HG03469 (cell line): ENCODE measurements around the gene USP54.
"Not testable (repeated sequence)": the region's sequence is repeated elsewhere in the genome, so short reads cannot be mapped to it uniquely, and the experiment has no call there.

Experiments used
- ATAC-seq: cut with Tn5 transposase; IDR thresholded peaks from one replicate; pipeline ENCODE4 v1.9.1; 2021; ENCODE audit warnings: mild to moderate bottlenecking, moderate library complexity, moderate number of reproducible peaks; ENCODE audit not compliant: unreplicated experiment

The USP54 gene

DNA sequence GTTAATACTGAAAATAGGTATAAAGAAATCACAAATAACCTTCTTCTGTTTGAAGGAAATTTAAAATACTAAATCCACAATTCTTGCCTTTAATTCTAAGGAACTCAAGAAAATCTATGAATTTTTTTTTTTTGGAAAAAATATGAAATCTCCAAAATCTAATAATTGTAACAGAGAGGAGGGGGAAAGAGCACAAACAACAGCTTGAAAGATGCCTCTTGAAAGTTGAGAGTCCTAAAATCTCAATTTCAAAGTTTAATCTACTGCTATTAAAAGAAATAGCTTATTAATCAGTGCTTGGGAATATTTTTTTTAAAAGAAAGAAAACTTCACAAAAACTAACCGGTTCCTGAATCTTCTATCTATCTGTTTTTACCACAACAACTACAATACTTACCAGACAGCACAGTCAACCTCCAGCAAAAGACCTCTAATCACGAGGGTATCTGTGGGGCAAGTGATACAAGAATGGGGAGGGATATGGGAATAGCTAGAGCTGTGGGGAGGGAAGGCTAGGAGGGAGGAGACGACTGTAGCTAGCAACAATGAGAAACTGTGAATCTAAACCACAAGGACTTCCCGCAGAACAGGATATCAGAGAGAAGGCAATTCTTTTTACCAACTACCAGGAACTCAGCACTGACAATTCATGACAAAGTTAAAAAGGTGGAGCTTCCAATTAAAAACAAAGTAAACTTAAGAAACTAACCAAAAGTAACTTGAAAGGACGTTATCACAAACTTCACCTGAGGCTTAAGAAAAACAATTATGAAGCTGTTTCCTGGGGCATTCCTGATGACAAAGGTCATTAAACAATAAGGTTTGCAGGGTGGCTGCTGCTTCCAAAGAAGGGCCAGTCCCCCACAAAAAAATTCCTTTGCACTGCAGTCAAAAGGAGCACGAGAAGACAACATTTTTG lies at the start of gene USP54:
USP54 (minus strand) TSS at position 462 of the 919 bp plus-strand sequence. CDS start 15,684 bp downstream, outside the sequence.
- no peak for ATAC-seq

DNA sequence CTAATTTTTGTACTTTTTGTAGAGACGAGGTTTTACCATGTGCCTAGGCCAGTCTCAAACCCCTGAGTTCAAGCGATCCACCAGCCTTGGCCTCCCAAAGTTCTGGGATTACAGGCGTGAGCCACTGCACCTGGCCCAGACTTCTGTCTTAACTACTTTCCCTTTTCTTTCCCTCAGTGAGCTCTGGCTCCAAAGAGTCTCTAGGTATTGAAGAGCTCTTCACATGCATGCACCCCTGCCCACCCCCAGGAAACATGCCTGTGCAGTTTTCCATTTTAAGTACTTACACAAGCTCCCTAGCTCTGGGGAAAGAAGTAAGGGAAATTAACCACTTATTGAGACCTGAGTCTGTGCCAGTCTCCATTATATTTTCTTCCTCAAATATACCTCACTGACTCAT lies 48.1 kb upstream of the USP54 start:
- no peak for ATAC-seq

DNA sequence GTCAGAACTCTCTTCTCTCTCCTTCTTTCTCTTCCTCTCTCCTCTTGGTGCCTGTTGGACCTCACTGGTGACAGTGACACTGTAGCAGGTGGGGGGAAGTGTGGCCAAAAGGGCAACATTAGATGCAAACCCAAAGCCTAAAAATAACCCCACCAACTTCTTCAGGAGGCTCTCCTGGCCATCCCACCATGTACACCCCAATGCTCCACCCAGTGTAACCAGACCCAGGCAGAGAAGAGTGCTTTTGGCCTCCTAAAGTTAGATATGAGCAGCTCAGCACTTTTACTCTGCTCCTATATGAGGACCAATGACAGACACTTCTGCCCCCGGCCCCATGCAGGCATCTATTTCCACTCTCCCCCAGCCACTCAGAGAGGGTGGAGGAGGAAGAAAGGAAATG lies 44.6 kb upstream of the USP54 start:
- no peak for ATAC-seq

DNA sequence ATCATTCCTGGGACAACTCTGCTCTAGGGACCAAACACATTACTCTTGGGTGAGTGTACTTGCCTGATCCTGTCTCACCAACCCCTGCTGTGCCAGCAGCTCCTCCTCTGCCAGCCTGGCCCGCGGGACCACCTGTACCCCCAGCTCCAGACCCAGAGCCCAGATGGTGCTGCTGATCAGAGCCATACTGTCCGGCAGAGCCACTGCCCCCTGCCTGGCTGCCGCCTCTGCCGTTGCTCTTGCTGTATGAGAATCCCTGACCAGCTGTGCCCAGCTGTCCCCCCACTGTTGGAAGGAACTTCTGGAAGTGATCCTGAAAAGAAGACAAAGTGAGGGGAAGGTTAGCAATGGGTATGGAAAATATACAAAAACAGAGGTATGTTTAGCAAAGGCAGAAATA lies 43.3 kb upstream of the USP54 start:
- ATAC-seq: no peak

DNA sequence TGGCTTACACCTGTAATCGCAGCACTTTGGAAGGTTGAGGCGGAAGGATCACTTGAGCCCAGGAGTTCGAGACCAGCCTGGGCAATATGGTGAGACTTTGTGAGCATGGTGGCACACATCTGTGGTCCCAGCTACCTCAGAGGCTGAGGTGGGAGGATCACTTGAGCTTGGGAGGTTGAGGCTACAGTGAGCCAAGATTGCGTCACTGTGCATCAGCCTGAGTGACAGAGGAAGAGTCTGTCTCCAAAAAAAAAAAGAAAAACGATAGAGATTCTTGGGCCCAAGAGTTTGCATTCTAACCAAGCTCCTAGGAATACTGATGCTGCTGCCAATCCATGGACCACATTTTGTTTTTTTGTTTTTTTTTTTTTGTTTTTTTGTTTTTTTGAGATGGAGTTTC lies 38.0 kb upstream of the USP54 start:
- ATAC-seq: no peak

DNA sequence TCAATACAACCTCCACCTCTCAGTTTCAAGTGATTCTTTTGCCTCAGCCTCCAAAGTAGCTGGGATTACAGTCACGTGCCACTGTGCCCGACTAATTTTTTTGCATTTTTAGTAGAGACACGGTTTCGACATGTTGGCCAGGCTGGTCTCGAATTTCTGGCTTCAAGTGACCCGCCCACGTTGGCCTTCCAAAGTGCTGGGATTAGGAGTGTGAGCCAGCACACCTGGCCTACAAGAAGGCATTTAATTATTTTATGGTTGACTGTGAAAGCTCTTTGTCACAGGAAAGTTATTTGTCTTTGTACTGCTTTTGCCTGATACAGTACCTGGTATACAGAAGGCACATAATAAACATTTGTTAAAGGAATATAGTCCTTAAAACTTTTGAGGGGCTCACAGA lies 37.3 kb upstream of the USP54 start:
- ATAC-seq: no peak

DNA sequence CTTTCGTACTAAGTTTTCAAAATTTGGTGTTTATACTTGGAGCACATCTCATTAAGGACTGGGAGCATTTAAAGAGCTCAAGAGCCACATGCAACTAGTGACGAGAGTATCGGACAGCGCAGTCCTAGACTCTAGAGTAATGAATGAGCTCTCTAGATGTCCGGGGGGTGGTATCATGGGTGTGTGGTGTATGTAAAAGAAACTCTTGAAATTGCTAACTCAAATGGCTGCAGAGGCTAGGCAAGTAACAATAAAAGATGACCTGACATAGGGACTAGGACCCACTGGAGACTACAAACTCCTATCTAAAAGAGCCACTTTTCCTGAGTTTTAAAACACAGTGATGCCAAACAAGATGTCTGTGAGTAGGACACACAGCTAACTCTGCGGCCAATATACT lies 36.2 kb upstream of the USP54 start:
- ATAC-seq: no peak

- peak; percentile 93 for ATAC-seq
Measured at GRCh38 chr10:73625884-73626752, 35.0 kb upstream of the USP54 start.

GRCh38 chr10:73625004-73625883 lies 34.1 kb upstream of the USP54 start:
- no peak for ATAC-seq

DNA sequence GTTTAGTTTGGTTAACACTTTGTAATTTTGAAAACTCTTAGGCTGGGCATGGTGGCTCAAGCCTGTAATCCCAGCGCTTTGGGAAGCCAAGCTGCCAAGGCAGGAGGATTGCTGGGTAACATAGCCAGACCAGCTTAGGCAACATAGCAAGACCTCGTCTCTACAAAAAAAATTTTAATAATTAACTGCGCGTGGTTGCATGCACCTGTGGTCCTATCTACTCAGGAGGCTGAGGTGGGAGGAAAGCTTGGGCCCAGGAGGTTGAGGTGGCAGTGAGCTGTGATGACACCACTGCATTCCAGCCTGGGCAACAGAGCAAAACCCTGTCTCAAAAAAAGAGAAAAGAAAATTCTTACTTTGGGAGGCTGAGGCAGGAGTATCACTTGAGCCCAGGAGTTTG lies 31.9 kb upstream of the USP54 start:
- ATAC-seq: no peak

GRCh38 chr10:73620974-73621373 lies 29.8 kb upstream of the USP54 start:
- ATAC-seq: not testable (repeated sequence)

GRCh38 chr10:73617143-73617542 lies 26.0 kb upstream of the USP54 start:
- ATAC-seq: not testable (repeated sequence)

GRCh38 chr10:73614720-73615119 lies 23.6 kb upstream of the USP54 start:
- ATAC-seq: no peak

DNA sequence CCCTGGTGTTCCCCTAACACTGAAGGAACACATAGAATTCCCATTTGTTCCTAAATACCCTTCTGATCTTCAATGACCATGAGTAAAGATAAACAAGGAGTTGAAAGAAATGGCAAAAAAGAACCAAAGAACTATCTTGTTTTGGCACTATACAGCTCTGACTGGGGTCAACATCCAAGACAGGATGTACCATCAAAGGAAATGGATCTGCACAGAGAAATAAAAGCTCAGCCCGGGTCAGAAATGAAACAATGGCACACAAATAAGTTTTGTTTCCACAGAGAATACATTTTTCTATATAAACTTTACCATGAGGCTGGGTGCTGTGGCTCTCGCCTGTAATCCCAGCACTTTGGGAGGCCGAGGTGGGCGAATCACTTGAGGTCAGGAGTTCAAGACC lies 18.0 kb upstream of the USP54 start:
- ATAC-seq: no peak

- ATAC-seq: no peak
Measured at GRCh38 chr10:73601486-73601921, 10.4 kb upstream of the USP54 start.

DNA sequence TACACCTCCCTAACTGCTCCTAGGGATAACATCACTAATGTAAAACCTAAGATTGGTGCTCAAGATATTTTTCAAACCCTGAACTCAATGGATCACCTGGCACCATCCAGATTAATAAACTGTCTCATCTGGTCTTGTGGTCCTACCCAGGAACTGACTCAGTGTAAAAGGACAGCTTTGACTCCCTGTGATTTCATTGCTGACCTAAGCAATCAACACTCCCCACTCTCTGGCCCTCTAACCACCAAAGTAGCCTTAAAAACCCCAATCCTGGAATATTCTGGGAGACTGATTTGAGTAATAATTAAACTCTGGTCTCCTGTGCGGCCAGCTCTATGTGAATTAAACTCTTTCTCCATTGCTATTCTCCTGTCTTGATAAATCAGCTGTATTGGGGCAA lies 6.2 kb upstream of the USP54 start:
- no peak for ATAC-seq

DNA sequence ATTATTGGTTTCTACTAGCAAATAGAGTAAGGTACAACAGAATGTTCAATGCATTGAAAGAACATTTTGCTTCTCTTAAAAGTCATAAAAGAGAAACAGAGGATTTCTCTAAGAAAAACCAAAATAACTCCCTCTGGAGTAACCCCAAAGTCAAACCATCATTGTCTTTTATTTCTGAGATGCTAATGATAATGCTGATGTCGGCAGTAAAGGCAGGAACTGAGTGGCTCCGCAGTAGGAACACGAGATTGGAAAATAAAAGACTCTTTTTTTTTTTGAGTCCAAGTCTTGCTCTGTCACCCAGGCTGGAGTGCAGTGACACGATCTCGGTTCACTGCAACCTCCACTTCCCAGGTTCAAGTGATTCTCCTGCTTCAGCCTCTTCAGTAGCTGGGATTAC lies 2.7 kb upstream of the USP54 start:
- no peak for ATAC-seq

DNA sequence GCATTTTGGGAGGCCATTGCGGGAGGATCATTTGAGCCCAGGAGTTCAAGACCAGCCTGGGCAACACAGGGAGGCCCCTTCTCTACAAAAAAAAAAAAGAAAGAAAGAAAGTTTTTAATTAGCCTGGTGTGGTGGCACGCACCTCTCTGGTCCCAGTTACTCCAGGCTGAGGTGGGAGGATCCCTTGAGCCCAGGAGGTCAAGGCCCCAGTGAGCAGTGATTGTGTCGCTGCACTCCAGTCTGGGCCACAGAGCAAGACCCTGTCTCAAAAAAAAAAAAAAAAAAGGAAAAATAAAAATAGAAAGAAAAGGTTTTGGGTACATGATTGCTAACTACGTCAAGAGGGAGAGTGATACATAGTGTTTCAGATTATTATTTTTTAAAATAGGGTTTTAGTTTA lies 2.0 kb upstream of the USP54 start:
- no peak for ATAC-seq

- no peak for ATAC-seq
Measured at GRCh38 chr10:73591935-73592699, 975 bp upstream of the USP54 start.

GRCh38 chr10:73589563-73590126 lies 1.5 kb downstream of the USP54 start:
- no peak for ATAC-seq
